GM23338 (cell line): ENCODE measurements around the gene IGSF9B. TPM values are rescaled to one million over a fixed set of nuclear protein-coding genes. Genes with fewer than 3 reads are reported as not detected.
A peak's percentile ranks its signal among the peaks of the same experiment; 100 is the strongest.

Experiments
- ATAC-seq: fragments of 200-7000 bp; cut with Tn5 transposase; 3 replicates; pipeline ENCODE4 v1.9.1; 2020
- DNase-seq: peaks from one replicate; pipeline ENCODE4 v3.0.0-alpha.2; 2015; ENCODE audit warnings: low spot score
- H2AFZ ChIP-seq: fragments of 200-600 bp; sonication (generic); 2 replicates; pipeline ENCODE4 v1.8.0; 2016; ENCODE audit warnings: antibody characterized with exemption, mild to moderate bottlenecking, moderate library complexity
- H3F3A ChIP-seq: fragments of 200-600 bp; sonication (generic); replicated peaks from 2 replicates; pipeline ENCODE4 v1.8.0; 2017; ENCODE audit warnings: antibody characterized with exemption, mixed run types, low read depth
- H3K27ac ChIP-seq: fragments of 200-600 bp; sonication (generic); 2 replicates; pipeline ENCODE4 v1.6.1; 2016; ENCODE audit warnings: low read depth
- H3K27me3 ChIP-seq: fragments of 200-600 bp; sonication (generic); 2 replicates; pipeline ENCODE4 v1.8.0; 2016; ENCODE audit warnings: mild to moderate bottlenecking, mixed run types, moderate library complexity; ENCODE audit not compliant: insufficient read depth
- H3K36me3 ChIP-seq: fragments of 200-600 bp; sonication (generic); 2 replicates; pipeline ENCODE4 v1.8.0; 2016; ENCODE audit warnings: mild to moderate bottlenecking; ENCODE audit not compliant: insufficient read depth
- H3K4me1 ChIP-seq: fragments of 200-600 bp; sonication (generic); 2 replicates; pipeline ENCODE4 v1.8.0; 2016; ENCODE audit warnings: mild to moderate bottlenecking, moderate library complexity; ENCODE audit not compliant: insufficient read depth
- H3K4me2 ChIP-seq: fragments of 200-600 bp; sonication (generic); 2 replicates; pipeline ENCODE4 v1.7.1; 2017; ENCODE audit warnings: mixed run types
- H3K4me3 ChIP-seq: fragments of 200-600 bp; sonication (generic); 2 replicates; pipeline ENCODE4 v1.6.1; 2016; ENCODE audit warnings: mixed run types
- H3K79me2 ChIP-seq: fragments of 200-600 bp; sonication (generic); replicated peaks from 2 replicates; pipeline ENCODE4 v1.8.0; 2017; ENCODE audit warnings: mild to moderate bottlenecking; ENCODE audit not compliant: insufficient read depth
- H3K9me2 ChIP-seq: fragments of 200-600 bp; sonication (generic); 2 replicates; pipeline ENCODE4 v1.8.0; 2017; ENCODE audit not compliant: insufficient read depth
- H4K20me1 ChIP-seq: fragments of 200-600 bp; sonication (generic); replicated peaks from 2 replicates; pipeline ENCODE4 v1.8.0; 2017; ENCODE audit warnings: mild to moderate bottlenecking; ENCODE audit not compliant: insufficient read depth
- H3K27ac Mint-ChIP-seq: 2 replicates; pipeline ENCODE4 v1.8.0; 2020; ENCODE audit warnings: inconsistent platforms, mild to moderate bottlenecking, moderate library complexity, mixed read lengths
- H3K27me3 Mint-ChIP-seq: 3 replicates; pipeline ENCODE4 v1.8.0; 2022; ENCODE audit warnings: low read depth, mild to moderate bottlenecking, moderate library complexity, mixed read lengths, inconsistent platforms; ENCODE audit not compliant: insufficient read depth, poor library complexity
- H3K36me3 Mint-ChIP-seq: 3 replicates; pipeline ENCODE4 v1.8.0; 2021; ENCODE audit warnings: low read depth, mild to moderate bottlenecking, inconsistent platforms, moderate library complexity, mixed read lengths
- H3K4me1 Mint-ChIP-seq: 3 replicates; pipeline ENCODE4 v1.8.0; 2020; ENCODE audit warnings: mild to moderate bottlenecking, inconsistent platforms, mixed read lengths
- H3K4me3 Mint-ChIP-seq: 3 replicates; pipeline ENCODE4 v1.8.0; 2021; ENCODE audit warnings: moderate library complexity, mild to moderate bottlenecking, inconsistent platforms, mixed read lengths
- H3K9me3 Mint-ChIP-seq: 3 replicates; pipeline ENCODE4 v1.8.0; 2020; ENCODE audit warnings: moderate library complexity, mild to moderate bottlenecking, inconsistent platforms, mixed read lengths
- CREB1 ChIP-seq: fragments of 250-450 bp; sonication (Bioruptor Pico); IDR thresholded peaks from 2 replicates; pipeline ENCODE4 v1.5.0; 2020; ENCODE audit warnings: low read depth, mild to moderate bottlenecking, moderate library complexity
- CTCF ChIP-seq, 2 experiments: fragments of 200-600 bp in 1 of 2; sonication (generic) in 1 of 2; conservative IDR thresholded peaks; 2 replicates each; pipeline versions ENCODE4 v1.5.1 to v1.6.1; 2016 to 2017; ENCODE audit warnings: antibody characterized with exemption in 2 of 2, low read depth in 2 of 2, mild to moderate bottlenecking in 2 of 2, moderate library complexity in 1 of 2
- ETS1 ChIP-seq: IDR thresholded peaks from 2 replicates; pipeline ENCODE4 v1.6.1; 2016; ENCODE audit warnings: antibody characterized with exemption
- EZH2 ChIP-seq: fragments of 200-600 bp; sonication (generic); IDR thresholded peaks from one replicate; pipeline ENCODE4 v1.8.0; 2017; ENCODE audit warnings: antibody characterized with exemption, mild to moderate bottlenecking, low read depth; ENCODE audit not compliant: unreplicated experiment
- EZH2phosphoT487 ChIP-seq: fragments of 200-600 bp; sonication (generic); IDR thresholded peaks from one replicate; pipeline ENCODE4 v1.8.1; 2018; ENCODE audit warnings: antibody characterized with exemption; ENCODE audit not compliant: unreplicated experiment
- JUNB ChIP-seq: IDR thresholded peaks from one replicate; pipeline ENCODE4 v1.6.1; 2016; ENCODE audit warnings: antibody characterized with exemption; ENCODE audit not compliant: unreplicated experiment
- POLR2AphosphoS5 ChIP-seq: IDR thresholded peaks from 2 replicates; pipeline ENCODE4 v1.6.1; 2016; ENCODE audit warnings: antibody characterized with exemption, low read depth
- REST ChIP-seq: IDR thresholded peaks from one replicate; pipeline ENCODE4 v1.6.1; 2018; ENCODE audit warnings: antibody characterized with exemption; ENCODE audit not compliant: unreplicated experiment
- ZNF114 ChIP-seq: fragments of 250-450 bp; sonication (Bioruptor Pico); IDR thresholded peaks from 2 replicates; pipeline ENCODE4 v1.5.0; 2020; ENCODE audit warnings: mild to moderate bottlenecking, moderate library complexity
- ZNF331 ChIP-seq: fragments of 250-450 bp; sonication (Bioruptor Pico); IDR thresholded peaks from 2 replicates; pipeline ENCODE4 v1.5.0; 2020; ENCODE audit warnings: low read depth, mild to moderate bottlenecking, moderate library complexity
- polyA plus RNA-seq: library from polyadenylated mRNA; unstranded; fragments of >200 nt; fragmentation: Nextera tagmentation; extraction: Ambion mirVana; gene quantifications from 2 replicates; pipeline ENCODE4 v1.2.1, GENCODE V29; 2016
- total RNA-seq: library from RNA; depleted of rRNA; stranded (reverse); fragments of >200 nt; shearing (Covaris generic); gene quantifications from 2 replicates; pipeline ENCODE4 v1.2.3, GENCODE V29; 2014

Gene IGSF9B
- total and polyA plus RNA-seq, 2 experiments from 2014 or later = 8.7 to 51.2 TPM

- ATAC-seq = no peak
- peak overlapping the region; percentile 94 for H3K4me2 ChIP-seq
These were observed 1.1 kb upstream of the IGSF9B start for GRCh38 chr11:133957900-133958299.

GRCh38 chr11:133955945-133956421, 785 bp downstream of the IGSF9B start:
- Mint-ChIP-seq H3K4me3 (peak overlapping the region; percentile 85; the same call in 1 of the 3 replicates), H3K4me1 (peaks cover 53% of the 10 kb centered on the region), H3K27ac (no peak overlapping the region), H3K36me3 (peaks cover 21% of the 10 kb centered on the region), H3K27me3 (peaks cover 27% of the 10 kb centered on the region), H3K9me3 (peaks cover 23% of the 10 kb centered on the region; the same call in 2 of the 3 replicates)
- Histone ChIP-seq H3K79me2 (peaks cover 43% of the 10 kb centered on the region), H3K27ac (no peak overlapping the region), H3K4me3 (peak overlapping the region; percentile 87), H3F3A (no peaks in the 10 kb centered on the region; the same call in 1 of the 2 replicates), H3K4me1 (peaks cover 44% of the 10 kb centered on the region), H4K20me1 (peaks cover 30% of the 10 kb centered on the region), H3K9me2 (0 out of 2 replicates have a peak, but pooled peaks cover 3% of the 10 kb centered on the region), H3K36me3 (no peaks in the 10 kb centered on the region), H3K4me2 (peak overlapping the region; percentile 94), H3K27me3 (peaks cover 17% of the 10 kb centered on the region), H2AFZ (no peak overlapping the region)
- ATAC-seq (peak; percentile 5), DNase-seq (peak; percentile 50)
- no peak for TF ChIP-seq EZH2
- no peak for TF ChIP-seq EZH2phosphoT487
- no peak for TF ChIP-seq ZNF331
- TF ChIP-seq CREB1 = no peak
- TF ChIP-seq ETS1 = no peak
- no peak for TF ChIP-seq ZNF114 (CRISPR knock-in tag)
- TF ChIP-seq CTCF (conservative IDR thresholded peaks at IDR 0.05; ENCODE audit: low read depth in 2 of 2) = no peak
- TF ChIP-seq JUNB = no peak
- no peak for TF ChIP-seq POLR2AphosphoS5

More at GRCh38 chr11:133957900-133958299, 1.1 kb upstream of the IGSF9B start:
- Histone ChIP-seq H3K27ac (no peak overlapping the region), H2AFZ (peak overlapping the region; percentile 100), H3K9me2 (peaks cover 9% of the 10 kb centered on the region; the same call in 1 of the 2 replicates), H3K4me1 (peaks cover 25% of the 10 kb centered on the region), H3K36me3 (no peaks in the 10 kb centered on the region), H3K79me2 (peaks cover 26% of the 10 kb centered on the region), H3K4me3 (peak overlapping the region; percentile 87), H3K27me3 (peaks cover 17% of the 10 kb centered on the region), H4K20me1 (peaks cover 24% of the 10 kb centered on the region), H3F3A (no peaks in the 10 kb centered on the region)
- H3K4me3 Mint-ChIP-seq = peak overlapping the region; percentile 91
- peaks cover 21% of the 10 kb centered on the region for H3K36me3 Mint-ChIP-seq
- H3K9me3 Mint-ChIP-seq = peaks cover 23% of the 10 kb centered on the region; the same call in 2 of the 3 replicates
- H3K27ac Mint-ChIP-seq = peak overlapping the region; percentile 50
- peaks cover 27% of the 10 kb centered on the region for H3K27me3 Mint-ChIP-seq
- peak; percentile 35 for DNase-seq
- TF ChIP-seq CREB1 = no peak
- no peak for TF ChIP-seq REST
- no peak for TF ChIP-seq ZNF114 (CRISPR knock-in tag)
- no peak for TF ChIP-seq JUNB
- no peak for TF ChIP-seq POLR2AphosphoS5
- peaks cover 36% of the 10 kb centered on the region for H3K4me1 Mint-ChIP-seq
